HG02571 (cell line): ENCODE results near the gene BTF3L4.
A peak's percentile ranks its signal among the peaks of the same experiment; 100 is the strongest.

Experiments used
- ATAC-seq: cut with Tn5 transposase; IDR thresholded peaks from one replicate; pipeline ENCODE4 v1.9.1; 2021; ENCODE audit warnings: mild to moderate bottlenecking, moderate library complexity; ENCODE audit not compliant: unreplicated experiment

BTF3L4 gene

DNA sequence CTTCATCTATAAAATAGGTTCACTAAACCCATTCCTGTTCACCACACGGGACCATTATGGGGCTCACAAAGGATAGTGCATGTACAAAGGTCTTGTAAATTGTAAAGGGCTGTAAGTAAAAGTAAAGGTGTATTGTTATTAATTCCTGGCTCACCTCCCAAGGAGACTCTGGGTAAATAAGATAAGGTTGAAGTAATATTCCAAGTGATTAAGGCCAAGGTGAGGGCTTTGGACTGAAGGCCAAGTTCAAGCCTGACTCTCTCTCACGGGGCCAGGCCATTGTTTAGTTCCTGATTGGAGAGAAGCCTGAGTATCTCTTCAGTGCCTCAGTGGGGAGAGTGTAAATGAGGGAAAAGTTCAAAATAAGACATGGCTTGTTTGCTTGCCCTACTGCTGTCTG lies 66.3 kb downstream of the BTF3L4 start:
- no peak for ATAC-seq

DNA sequence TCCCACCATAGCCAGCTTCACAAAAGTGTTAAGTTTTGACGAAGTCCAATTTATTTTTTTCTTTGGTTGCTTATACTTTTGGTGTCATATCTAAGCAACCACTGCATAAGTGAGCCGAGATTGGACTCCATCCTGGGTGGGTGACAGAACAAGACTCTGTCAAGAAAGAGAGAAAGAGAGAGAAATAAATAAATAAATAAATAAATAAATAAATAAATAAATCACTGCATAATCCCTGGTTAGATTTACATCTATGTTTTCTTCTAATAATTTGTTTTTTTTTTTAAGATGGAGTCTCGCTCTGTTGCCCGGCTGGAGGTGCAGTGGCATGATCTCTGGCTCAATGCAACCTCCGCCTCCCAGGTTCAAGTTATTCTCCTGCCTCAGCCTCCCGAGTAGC lies 67.5 kb downstream of the BTF3L4 start:
- no peak for ATAC-seq

DNA sequence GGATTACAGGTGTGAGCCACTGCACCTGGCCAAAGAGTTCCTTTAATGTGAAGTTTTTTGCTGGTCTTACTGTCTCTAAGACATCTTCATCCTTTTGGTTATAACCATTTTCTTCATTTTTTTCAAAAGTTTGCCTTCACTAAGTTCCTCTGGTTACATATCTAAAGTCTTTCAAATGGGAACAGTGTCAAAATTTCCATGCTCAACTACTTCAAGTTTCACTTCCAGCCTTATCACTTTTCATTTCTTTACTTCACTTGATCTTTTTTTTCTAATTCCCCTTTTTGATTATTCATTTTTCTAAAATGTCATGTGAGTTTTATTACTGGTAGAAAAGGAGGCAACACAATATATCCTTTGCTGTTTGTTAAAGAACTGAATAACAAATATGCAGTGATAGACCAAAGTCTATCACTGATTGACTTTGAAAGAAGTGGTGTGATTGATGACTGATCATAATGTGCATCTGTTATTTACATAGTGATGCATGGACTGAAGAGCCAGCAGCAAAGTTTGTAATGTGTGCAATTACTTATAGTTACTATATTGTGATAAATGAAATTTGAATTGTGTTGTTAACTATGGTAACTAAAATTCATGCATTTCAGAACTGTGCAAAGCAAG lies 69.8 kb downstream of the BTF3L4 start:
- no peak for ATAC-seq

DNA sequence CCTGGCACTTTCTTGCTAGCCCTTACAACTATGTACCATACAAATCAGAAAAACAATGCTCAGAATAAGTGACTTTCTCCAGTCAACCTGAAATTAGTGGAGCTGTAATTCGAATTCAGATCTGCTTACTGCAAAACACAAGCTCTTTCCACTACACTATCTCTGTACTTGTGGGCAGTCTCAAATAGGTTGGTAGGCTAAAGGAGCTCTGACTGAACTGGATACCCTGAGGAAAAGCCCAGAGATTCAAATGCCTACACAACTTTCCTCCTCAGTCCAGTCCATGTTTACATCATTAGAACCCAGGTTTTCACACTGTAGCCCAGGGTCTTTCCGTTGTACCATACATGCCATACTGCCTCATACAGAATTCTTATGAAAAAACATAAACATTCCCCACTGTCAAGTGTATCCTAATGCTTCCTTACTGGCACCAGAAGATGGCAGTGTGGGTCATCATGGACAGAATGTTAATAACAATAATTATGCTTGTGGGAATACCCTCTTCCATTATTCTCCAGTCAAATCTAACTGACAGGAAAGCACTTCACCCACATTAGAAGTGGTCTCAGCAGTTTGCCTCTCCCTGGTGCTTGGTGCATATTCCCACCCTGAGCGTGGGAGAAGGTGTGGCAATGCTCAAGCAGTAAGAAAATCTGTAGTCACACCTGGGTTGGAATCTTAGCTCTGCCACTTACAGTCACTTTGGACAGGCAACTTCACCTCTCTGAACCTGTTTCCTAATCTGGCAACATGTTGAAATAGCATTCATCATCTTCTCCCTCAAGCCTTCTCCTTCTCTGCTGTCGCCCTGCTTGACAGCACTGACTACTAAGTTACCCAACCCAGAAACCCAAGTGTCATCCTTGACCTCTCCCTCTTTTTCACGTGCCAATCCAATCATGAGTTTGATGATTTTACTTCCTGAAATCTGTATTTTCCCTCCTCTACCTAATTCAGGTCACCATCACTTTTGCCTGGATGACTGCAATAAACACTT lies 71.4 kb downstream of the BTF3L4 start:
- ATAC-seq: no peak

DNA sequence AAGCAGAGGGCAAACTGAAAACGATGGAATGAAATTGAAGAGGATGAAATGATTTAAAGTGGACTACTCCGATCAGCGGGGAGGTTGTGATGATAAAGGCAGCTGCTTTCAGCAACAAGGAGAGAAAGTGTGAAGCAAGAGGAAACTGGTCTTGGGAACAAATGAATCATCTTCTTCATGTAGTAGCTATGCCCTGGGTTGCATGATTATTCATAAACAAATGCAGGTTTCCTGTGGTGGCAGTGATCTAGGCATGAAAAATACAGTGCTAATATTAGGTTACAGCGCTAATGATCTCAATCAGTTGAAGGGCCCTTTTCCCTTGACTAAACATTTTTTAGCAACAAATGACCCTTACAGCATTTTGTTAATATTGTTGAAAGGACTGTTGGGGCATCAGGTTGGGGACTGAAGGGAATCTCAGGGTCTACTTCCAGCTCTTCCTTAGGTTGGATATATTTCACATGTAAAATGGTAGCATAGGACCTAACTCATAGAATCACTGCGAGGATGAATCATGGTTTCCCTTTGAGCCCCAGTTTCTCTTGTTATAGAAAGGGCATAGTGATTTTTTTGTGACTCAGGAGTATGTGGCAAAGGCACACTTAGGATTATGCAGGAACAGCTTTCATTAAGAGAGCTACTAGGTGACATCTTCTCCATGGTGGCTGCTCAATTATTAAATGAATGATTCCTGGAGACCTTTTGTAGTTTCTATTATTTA lies 83.9 kb downstream of the BTF3L4 start:
- ATAC-seq: peak; percentile 35
